BJ (cell line): ENCODE measurements around the gene WDR81. TPM values are rescaled to one million over a fixed set of nuclear protein-coding genes. Genes with fewer than 3 reads are reported as not detected.
A peak's percentile ranks its signal among the peaks of the same experiment; 100 is the strongest.
"Not testable (repeated sequence)": the region's sequence is repeated elsewhere in the genome, so short reads cannot be mapped to it uniquely, and the experiment has no call there.

ENCODE experiments used
- CTCF ChIA-PET: fragments of 350-600 bp; formaldehyde crosslinking; extraction: SDS; loops from one replicate; lab custom pipeline; 2021; ENCODE audit warnings: antibody characterized with exemption, inconsistent platforms; lab: Yijun Ruan, JAX
- POLR2A ChIA-PET: fragments of 300-600 bp; sonication (Branson Sonifier 250); formaldehyde crosslinking; extraction: SDS; loops from one replicate; lab custom pipeline; 2021; ENCODE audit warnings: antibody characterized with exemption; lab: Charles Lee
- DNase-seq: peaks from one replicate; pipeline ENCODE4 v3.0.0-alpha.2; 2011; ENCODE audit warnings: low read depth
- H3K27me3 ChIP-seq: 2 replicates; pipeline ENCODE4 v1.6.0; 2011; ENCODE audit warnings: low read length; ENCODE audit not compliant: control insufficient read depth, insufficient read depth
- H3K36me3 ChIP-seq: 2 replicates; pipeline ENCODE4 v1.5.1; 2011; ENCODE audit warnings: low read length; ENCODE audit not compliant: control insufficient read depth, insufficient read depth
- H3K4me3 ChIP-seq: 2 replicates; pipeline ENCODE4 v1.5.1; 2011; ENCODE audit warnings: low read depth, mild to moderate bottlenecking, control low read depth, low read length
- CTCF ChIP-seq: IDR thresholded peaks from 2 replicates; pipeline ENCODE4 v1.5.1; 2011; ENCODE audit warnings: low read depth, mild to moderate bottlenecking, control low read depth, inconsistent platforms, low read length, moderate library complexity; ENCODE audit not compliant: insufficient read depth
- polyA plus RNA-seq: library from polyadenylated mRNA; depleted of rRNA; stranded (reverse); fragments of >200 nt; gene quantifications from 2 replicates; pipeline ENCODE4 v1.2.3, GENCODE V29; 2011

Gene WDR81
- polyA plus RNA-seq, 1 experiment: 4.8 TPM

DNA sequence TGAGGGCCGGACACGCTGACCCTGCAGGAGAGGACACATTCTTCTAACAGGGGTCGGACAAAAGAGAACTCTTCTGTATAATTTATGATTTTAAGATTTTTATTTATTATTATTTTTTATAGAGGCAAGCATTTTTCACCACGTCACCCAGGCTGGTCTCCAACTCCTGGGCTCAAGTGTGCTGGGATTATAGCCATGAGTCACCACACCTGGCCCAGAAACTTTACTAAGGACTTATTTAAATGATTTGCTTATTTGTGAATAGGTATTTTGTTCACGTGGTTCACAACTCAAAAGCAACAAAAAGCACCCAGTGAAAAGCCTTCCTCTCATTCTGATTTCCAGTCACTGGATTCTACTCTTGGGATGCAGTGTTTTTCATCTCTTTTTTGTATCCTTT lies 35.0 kb downstream of the WDR81 start:
- Histone ChIP-seq H3K36me3 (no peaks in the 10 kb centered on the region), H3K27me3 (no peaks in the 10 kb centered on the region), H3K4me3 (no peak overlapping the region)
- POLR2A ChIA-PET: no interaction called here
- no peak for TF ChIP-seq CTCF
- CTCF ChIA-PET: no interaction called here
- DNase-seq: no peak

GRCh38 chr17:1762233-1762900 lies 37.9 kb downstream of the WDR81 start:
- Histone ChIP-seq H3K36me3 (no peaks in the 10 kb centered on the region), H3K4me3 (peak overlapping the region; percentile 57), H3K27me3 (no peaks in the 10 kb centered on the region)
- no peak for DNase-seq
- CTCF ChIA-PET: interaction anchor here (0.9 to 2.6 kb wide), 8 partner anchors 9 to 103 kb away, joined by 3 to 16 read pairs (median 4); no protein-coding TSS in a partner anchor
- POLR2A ChIA-PET: interaction anchor here (0.5 to 1.7 kb wide), 3 partner anchors 12 to 26 kb away, joined by 3 to 19 read pairs (median 5); no protein-coding TSS in a partner anchor
- no peak for TF ChIP-seq CTCF

DNA sequence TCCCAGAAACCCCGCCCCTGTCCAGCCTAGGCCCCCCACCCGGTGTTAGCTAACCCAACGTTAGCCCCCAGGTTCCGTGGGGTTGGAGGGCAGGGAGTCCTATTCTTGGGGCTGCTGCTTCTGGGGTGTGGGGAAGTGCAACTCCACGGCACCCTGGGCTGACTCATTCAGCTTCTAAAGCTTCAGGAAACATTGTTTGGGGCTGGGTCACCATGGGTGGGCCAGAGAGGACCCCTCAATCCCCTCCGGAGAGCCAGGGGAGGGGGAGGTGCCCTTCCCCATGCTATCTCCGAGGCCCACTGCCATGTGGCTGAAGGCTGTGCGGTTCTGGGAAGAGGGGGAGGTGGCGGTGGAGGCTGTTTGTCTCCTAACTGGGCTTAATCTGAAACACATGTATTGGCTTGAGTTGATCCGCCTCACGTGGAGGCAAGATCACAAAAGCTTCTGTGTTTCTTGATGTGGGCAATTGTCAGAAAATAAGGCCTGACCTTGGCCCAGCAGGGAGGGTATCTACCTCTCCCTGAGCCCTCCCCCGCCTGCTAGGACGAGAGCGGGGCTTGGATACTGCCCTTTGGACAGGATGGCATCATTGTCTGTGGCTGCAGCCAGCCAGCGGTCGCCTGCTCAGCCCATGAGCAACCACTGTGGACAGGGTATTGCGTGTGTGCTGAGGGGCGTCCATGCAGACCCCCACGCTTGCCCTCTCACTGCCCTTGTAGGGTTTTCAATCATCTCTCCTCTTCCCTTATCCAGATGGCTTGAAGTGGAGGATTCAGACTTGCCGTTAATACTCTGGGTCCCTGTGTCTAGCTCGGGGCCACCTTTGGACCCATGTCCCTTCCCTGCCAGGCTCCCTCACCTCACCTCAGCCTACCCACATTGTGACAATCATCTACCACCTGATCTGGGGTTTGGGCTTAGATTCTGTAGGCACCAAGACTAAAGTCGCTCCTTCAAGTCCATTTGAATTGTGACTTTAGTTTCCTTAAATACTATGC lies 38.7 kb downstream of the WDR81 start:
- no peak for DNase-seq
- CTCF ChIA-PET: interaction anchor here (0.9 to 2.6 kb wide), 6 partner anchors 9 to 102 kb away, joined by 3 to 16 read pairs (median 4); no protein-coding TSS in a partner anchor
- POLR2A ChIA-PET: interaction anchor here (0.5 to 1.7 kb wide), 4 partner anchors 13 to 26 kb away, joined by 3 to 19 read pairs (median 4); no protein-coding TSS in a partner anchor
- no peaks in the 10 kb centered on the region for H3K27me3 ChIP-seq
- H3K4me3 ChIP-seq: peak overlapping the region; percentile 57
- no peak for TF ChIP-seq CTCF
- H3K36me3 ChIP-seq: no peaks in the 10 kb centered on the region

- ChIA-PET CTCF (interaction anchor here (1.0 kb wide), 2 partner anchors 19 to 43 kb away, joined by 3 to 6 read pairs; no protein-coding TSS in a partner anchor), POLR2A (interaction anchor here (0.6 to 1.2 kb wide), 3 partner anchors 19 to 47 kb away, joined by 3 to 18 read pairs (median 3); no protein-coding TSS in a partner anchor)
- TF ChIP-seq CTCF: no peak
- Histone ChIP-seq H3K36me3 (no peaks in the 10 kb centered on the region), H3K27me3 (no peaks in the 10 kb centered on the region), H3K4me3 (no peak overlapping the region)
- DNase-seq: peak; percentile 66
Observed at GRCh38 chr17:1764284-1764683, 39.8 kb downstream of the WDR81 start.

DNA sequence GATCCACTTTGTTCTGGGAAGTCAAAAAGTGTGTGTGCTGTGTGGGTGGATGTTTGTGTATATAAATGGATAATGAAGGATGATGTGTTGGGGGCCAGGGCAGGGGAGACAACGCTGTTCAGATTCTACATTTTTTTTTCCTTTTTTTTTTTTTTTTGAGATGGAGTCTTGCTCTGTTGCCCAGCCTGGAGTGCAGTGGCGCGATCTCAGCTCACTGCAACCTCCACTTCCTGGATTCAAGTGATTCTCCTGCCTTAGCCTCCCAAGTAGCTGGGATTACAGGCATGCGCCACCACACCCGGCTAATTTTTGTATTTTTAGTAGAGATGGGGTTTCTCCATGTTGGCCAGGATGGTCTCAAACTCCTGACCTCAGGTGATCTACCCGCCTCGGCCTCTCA lies 40.2 kb downstream of the WDR81 start:
- not testable (repeated sequence) for H3K4me3 ChIP-seq, H3K27me3 ChIP-seq, DNase-seq, H3K36me3 ChIP-seq
- ChIA-PET CTCF (interaction anchor here (1.0 kb wide), 2 partner anchors 19 to 43 kb away, joined by 3 to 6 read pairs; no protein-coding TSS in a partner anchor), POLR2A (interaction anchor here (0.6 to 1.2 kb wide), 3 partner anchors 19 to 48 kb away, joined by 3 to 18 read pairs (median 3); no protein-coding TSS in a partner anchor)
